HG03066 (cell line): ENCODE measurements around the gene MIA3.
"Not testable (repeated sequence)": the region's sequence is repeated elsewhere in the genome, so short reads cannot be mapped to it uniquely, and the experiment has no call there.

Source experiments
- ATAC-seq: cut with Tn5 transposase; IDR thresholded peaks from one replicate; pipeline ENCODE4 v1.9.1; 2021; ENCODE audit warnings: low read depth; ENCODE audit not compliant: unreplicated experiment

The MIA3 gene

GRCh38 chr1:222656391-222657155, 38.7 kb downstream of the MIA3 start:
- ATAC-seq: no peak

GRCh38 chr1:222657899-222658298, 40.0 kb downstream of the MIA3 start:
- ATAC-seq: no peak

GRCh38 chr1:222663431-222663934, 45.6 kb downstream of the MIA3 start:
- no peak for ATAC-seq

GRCh38 chr1:222665964-222666363, 48.1 kb downstream of the MIA3 start:
- ATAC-seq: no peak

- ATAC-seq: not testable (repeated sequence)
Measured at GRCh38 chr1:222668184-222668583, 50.3 kb downstream of the MIA3 start.

GRCh38 chr1:222669107-222669506, 51.2 kb downstream of the MIA3 start:
- not testable (repeated sequence) for ATAC-seq

GRCh38 chr1:222670110-222670509, 52.2 kb downstream of the MIA3 start:
- no peak for ATAC-seq

- ATAC-seq: no peak
Measured at GRCh38 chr1:222680080-222680479, 62.2 kb downstream of the MIA3 start.

- no peak for ATAC-seq
Measured at GRCh38 chr1:222691016-222691415, 73.1 kb downstream of the MIA3 start.

GRCh38 chr1:222694927-222695326, 77.0 kb downstream of the MIA3 start:
- ATAC-seq: no peak

GRCh38 chr1:222696741-222697140, 78.8 kb downstream of the MIA3 start:
- ATAC-seq: no peak

GRCh38 chr1:222697203-222697602, 79.3 kb downstream of the MIA3 start:
- ATAC-seq: no peak

GRCh38 chr1:222697826-222698225, 79.9 kb downstream of the MIA3 start:
- no peak for ATAC-seq

- ATAC-seq: no peak
Measured at GRCh38 chr1:222702210-222702609, 84.3 kb downstream of the MIA3 start.

GRCh38 chr1:222704260-222704659, 86.4 kb downstream of the MIA3 start:
- ATAC-seq: no peak

GRCh38 chr1:222706815-222707214, 88.9 kb downstream of the MIA3 start:
- ATAC-seq: no peak

GRCh38 chr1:222709700-222710153, 91.8 kb downstream of the MIA3 start:
- ATAC-seq: no peak

- ATAC-seq: peak; percentile 32
Measured at GRCh38 chr1:222711319-222712252, 93.7 kb downstream of the MIA3 start.

- peak; percentile 77 for ATAC-seq
Measured at GRCh38 chr1:222712253-222713090, 94.6 kb downstream of the MIA3 start, which contains the start of the genes AIDA and BROX. TSS of gene AIDA (minus strand) at chr1:222712491. CDS start at chr1:222712317, 174 bp downstream. TSS of gene BROX (plus strand) at chr1:222712564. CDS start at chr1:222715700, 3,136 bp downstream.
